GM12892 (cell line): Measurements from ENCODE around the gene RAB10.
"Not testable (repeated sequence)": the region's sequence is repeated elsewhere in the genome, so short reads cannot be mapped to it uniquely, and the experiment has no call there.

Source experiments
- DNase-seq: peaks from one replicate; pipeline ENCODE4 v3.0.0; 2011; ENCODE audit not compliant: insufficient read length
- FAIRE-seq: peaks from 2 replicates; lab custom pipeline; 2011; peaks lifted over from hg19 to GRCh38; lab: Jason Lieb, UNC
- POLR2A ChIP-seq: IDR thresholded peaks from 2 replicates; pipeline ENCODE4 v1.6.1; 2011; ENCODE audit warnings: low read depth, low read length, control low read depth
- POLR2AphosphoS5 ChIP-seq: IDR thresholded peaks from 2 replicates; pipeline ENCODE4 v1.6.1; 2011; ENCODE audit warnings: low read depth, low read length, control low read depth
- TAF1 ChIP-seq: IDR thresholded peaks from 2 replicates; pipeline ENCODE4 v1.6.1; 2011; ENCODE audit warnings: low read depth, mild to moderate bottlenecking, control low read depth, low read length, borderline replicate concordance

The RAB10 gene

DNA sequence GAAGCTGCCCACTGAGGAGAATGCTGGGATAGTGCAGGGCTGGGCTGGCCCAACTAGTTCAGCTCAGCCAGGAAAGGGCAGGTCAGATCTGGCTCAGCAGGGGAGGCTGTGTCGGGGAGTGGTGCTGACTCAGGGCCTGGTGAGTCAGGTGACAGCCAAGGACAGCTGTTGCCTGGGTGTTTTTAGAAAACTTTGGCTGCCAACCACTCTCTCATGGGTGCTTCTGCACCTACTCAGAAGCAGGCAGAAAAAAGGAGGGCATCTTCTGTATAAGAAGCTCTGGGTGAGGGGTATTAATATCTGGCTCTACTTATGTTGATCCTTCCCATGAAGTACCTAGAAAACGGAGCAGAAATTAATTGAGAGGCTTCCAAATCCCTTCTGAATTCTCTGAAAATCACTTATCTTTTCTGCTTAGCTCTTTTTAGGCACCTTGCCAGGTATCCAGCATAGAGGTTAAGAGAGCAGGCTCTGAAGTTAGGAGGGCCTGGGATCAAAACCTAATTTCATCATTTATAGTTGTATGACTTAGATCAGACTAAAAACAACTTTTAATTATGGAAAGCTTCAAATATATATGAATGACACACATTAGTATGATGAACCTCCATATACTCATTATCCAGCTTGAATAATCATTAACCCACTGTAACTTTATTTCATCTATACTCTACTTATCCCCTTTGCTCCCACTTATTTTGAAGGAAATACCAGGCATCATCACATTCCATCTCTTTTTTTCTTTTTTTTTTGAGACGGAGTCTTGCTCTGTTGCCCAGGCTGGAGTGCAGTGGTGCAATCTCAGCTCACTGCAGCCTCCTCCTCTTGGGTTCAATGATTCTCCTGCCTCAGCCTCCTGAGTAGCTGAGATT, 15.5 kb upstream of the RAB10 start:
- no peak for FAIRE-seq
- TF ChIP-seq TAF1: no peak
- TF ChIP-seq POLR2AphosphoS5: no peak
- TF ChIP-seq POLR2A: no peak
- no peak for DNase-seq

DNA sequence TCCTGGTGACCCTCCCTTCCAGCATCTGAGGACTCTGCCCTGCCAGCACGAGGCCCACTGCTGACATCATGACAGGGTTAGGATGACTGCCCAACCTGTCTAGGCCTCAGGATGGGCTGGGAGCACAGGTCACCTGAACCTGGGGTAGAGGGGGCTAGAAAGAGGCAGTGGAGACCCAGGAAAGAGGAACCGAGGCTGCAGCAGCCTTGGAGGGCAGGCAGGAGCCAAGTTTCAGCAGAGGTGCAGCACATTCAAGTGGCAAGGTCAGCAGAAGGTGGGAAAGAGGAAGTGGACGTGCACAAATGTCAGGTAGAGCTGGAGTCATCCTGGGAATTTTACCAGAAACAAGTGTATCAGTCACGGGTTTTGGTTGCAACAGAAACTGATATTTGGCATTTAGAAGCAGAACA, 13.6 kb upstream of the RAB10 start:
- DNase-seq (no peak), FAIRE-seq (no peak)
- TF ChIP-seq POLR2A (no peak), TAF1 (no peak), POLR2AphosphoS5 (no peak)

DNA sequence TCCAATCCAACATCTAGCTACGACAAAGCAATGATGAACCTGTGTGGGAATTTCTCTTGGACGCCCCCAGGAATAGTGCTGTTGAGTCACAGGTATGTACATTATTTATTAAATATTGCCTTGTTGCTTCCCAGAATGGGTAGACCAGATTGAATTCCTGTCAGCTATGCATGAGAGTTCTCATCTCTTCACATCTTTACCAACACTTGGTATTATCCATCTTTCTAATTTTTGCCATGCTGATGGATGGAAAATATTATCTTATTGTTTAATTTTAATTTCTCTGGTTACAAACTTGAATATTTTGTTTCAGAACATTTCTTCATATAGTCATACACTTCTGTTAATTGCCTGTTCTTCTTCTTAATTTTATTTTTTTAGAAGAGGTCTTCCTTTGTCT, 9.6 kb upstream of the RAB10 start:
- FAIRE-seq: no peak
- DNase-seq: no peak
- TF ChIP-seq TAF1: no peak
- TF ChIP-seq POLR2A: no peak
- no peak for TF ChIP-seq POLR2AphosphoS5

- FAIRE-seq: no peak
- no peak for DNase-seq
- TF ChIP-seq POLR2AphosphoS5: no peak
- TF ChIP-seq POLR2A: no peak
Observed at GRCh38 chr2:26025509-26025908, 8.4 kb upstream of the RAB10 start.

DNA sequence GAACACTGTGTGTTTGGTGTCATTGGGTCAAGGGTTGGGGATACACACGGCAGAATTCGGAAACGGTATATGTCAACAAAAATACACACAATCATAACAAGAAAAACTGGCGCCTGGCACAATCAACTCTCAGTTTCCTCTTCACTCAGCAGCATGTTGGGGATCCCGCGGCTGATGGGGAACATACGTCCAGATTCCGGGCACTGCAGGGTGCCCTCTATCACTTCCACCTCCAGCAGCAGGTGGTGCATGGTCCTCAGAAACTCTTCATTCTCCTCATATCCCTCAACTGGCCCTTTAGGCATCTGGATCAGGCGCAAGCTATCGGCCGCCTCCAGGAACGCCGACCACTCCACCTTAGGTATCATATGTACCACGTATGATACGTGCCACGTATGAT, 5.8 kb upstream of the RAB10 start:
- not testable (repeated sequence) for FAIRE-seq, DNase-seq

DNA sequence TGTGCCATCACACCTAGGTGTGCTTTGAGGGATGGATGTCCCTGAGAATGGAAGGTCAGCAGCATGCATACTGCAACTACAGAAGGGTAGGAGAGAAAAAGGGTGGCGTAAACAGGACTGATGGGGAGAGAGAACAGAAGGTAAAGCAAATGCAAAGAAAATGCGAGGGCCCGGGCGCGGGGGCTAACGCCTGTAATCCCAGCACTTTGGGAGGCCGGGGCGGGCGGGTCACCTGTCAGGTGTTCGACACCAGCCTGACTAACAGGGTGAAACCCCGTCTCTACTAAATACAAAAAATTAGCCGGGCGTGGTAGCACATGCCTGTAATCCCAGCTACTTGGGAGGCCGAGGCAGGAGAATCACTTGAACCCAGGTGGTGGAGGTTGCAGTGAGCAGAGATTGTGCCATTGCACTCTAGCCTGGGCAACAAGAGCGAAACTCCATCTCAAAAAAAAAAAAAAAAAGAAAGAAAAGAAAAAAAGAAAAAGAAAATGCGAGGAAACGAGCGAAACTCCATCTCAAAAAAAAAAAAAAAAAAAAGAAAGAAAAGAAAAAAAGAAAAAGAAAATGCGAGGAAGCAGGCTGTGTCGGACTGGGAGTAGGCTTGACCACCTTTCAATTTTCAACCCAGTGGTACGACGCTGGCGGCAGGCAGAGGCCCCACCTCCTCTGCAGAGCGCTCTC, 1.2 kb upstream of the RAB10 start:
- DNase-seq, FAIRE-seq: not testable (repeated sequence)

- TF ChIP-seq POLR2A: no peak
- no peak for TF ChIP-seq POLR2AphosphoS5
- no peak; the same call in 1 of the 2 replicates for TF ChIP-seq TAF1
- DNase-seq (no peak), FAIRE-seq (no peak)
Observed at GRCh38 chr2:26033270-26033817, 540 bp upstream of the RAB10 start.

- FAIRE-seq (no peak), DNase-seq (no peak)
- TF ChIP-seq POLR2A (no peak), POLR2AphosphoS5 (no peak), TAF1 (no peak)
Observed at GRCh38 chr2:26034637-26034992, 731 bp downstream of the RAB10 start.

DNA sequence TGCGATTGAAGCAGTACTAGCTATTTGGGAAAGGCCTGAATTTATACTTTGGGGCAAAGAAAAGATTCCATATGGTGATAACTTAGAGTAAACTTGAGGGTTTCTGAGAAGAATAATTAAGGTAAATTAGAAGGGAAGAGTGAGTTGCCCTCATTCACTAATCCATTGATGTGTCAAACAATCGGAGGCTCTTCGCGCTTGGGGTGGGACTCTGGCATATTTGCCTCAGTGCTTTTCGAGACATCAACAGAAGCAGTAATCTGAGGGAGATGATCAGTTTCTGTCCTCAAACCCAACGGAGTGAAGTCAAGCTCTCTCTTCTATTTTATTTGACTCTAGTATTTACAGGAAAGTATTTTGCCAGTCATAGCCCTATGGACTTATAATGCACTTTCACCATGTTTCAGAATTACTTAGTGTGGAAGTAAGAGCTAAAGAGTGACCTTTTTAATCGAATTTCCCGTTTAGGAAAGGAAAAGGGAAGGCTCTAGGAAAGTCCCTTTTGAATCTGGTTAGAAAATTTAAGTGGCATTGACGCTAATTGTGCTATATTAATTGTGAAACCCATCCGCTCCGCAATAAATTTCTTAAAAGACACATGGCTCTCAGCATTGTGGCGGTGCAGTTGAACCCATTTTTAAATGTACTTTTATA, 1.3 kb downstream of the RAB10 start:
- no peak for FAIRE-seq

GRCh38 chr2:26039603-26040323, 5.9 kb downstream of the RAB10 start:
- TF ChIP-seq TAF1 (no peak), POLR2A (no peak), POLR2AphosphoS5 (no peak)
- FAIRE-seq (no peak), DNase-seq (no peak)

More for the DNA sequence above, 1.3 kb downstream of the RAB10 start:
- TF ChIP-seq TAF1 (no peak), POLR2A (no peak), POLR2AphosphoS5 (no peak)
- no peak for DNase-seq

DNA sequence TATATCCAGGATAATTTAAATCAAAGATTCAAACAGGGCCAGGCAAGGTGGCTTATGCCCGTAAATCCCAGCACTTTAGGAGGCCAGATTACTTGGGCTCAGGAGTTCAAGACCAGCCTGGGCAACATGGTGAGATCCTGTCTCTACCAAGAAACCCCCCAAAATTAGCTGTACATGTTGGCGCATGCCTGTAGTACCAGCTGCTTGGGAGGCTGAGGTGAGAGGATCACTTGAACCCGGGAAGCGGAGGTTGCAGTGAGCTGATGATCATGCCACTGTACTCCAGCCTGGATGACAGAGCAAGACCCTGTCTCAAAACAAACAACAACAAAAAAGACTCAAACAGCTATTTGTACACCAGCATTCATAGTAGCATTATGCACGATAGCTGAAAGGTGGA, 9.2 kb downstream of the RAB10 start:
- FAIRE-seq: no peak
- no peak for TF ChIP-seq POLR2AphosphoS5
- TF ChIP-seq POLR2A: no peak
- TF ChIP-seq TAF1: no peak
- no peak for DNase-seq
